Measurements from ENCODE around the gene KRT6B.
"Not testable (repeated sequence)": the region's sequence is repeated elsewhere in the genome, so short reads cannot be mapped to it uniquely, and the experiment has no call there.

KRT6B gene

GRCh38 chr12:52464897-52465296 lies 13.0 kb upstream of the KRT6B start:
- H3K4me3 ChIP-seq (ENCODE audit: low read depth, low read length) = no peak overlapping the region
- no peak for TF ChIP-seq CTCF (IDR thresholded peaks at IDR 0.05; ENCODE audit: borderline replicate concordance, insufficient read depth, low read depth, low read length)

GRCh38 chr12:52461693-52462092 lies 9.7 kb upstream of the KRT6B start:
- no peak for TF ChIP-seq CTCF (IDR thresholded peaks at IDR 0.05; ENCODE audit: borderline replicate concordance, insufficient read depth, low read depth, low read length)
- no peak overlapping the region for H3K4me3 ChIP-seq (ENCODE audit: low read depth, low read length)

GRCh38 chr12:52458861-52459260 lies 6.9 kb upstream of the KRT6B start:
- H3K4me3 ChIP-seq (ENCODE audit: low read depth, low read length) = no peak overlapping the region
- no peak for TF ChIP-seq CTCF (IDR thresholded peaks at IDR 0.05; ENCODE audit: borderline replicate concordance, insufficient read depth, low read depth, low read length)

GRCh38 chr12:52455821-52456220 lies 3.9 kb upstream of the KRT6B start:
- H3K4me3 ChIP-seq (ENCODE audit: low read depth, low read length) = no peak overlapping the region
- no peak for TF ChIP-seq CTCF (IDR thresholded peaks at IDR 0.05; ENCODE audit: borderline replicate concordance, insufficient read depth, low read depth, low read length)

GRCh38 chr12:52454411-52455201 lies 2.7 kb upstream of the KRT6B start:
- H3K4me3 ChIP-seq (ENCODE audit: low read depth, low read length) = no peak overlapping the region

GRCh38 chr12:52448228-52448627 lies 3.7 kb downstream of the KRT6B start:
- no peak for TF ChIP-seq CTCF (IDR thresholded peaks at IDR 0.05; ENCODE audit: borderline replicate concordance, insufficient read depth, low read depth, low read length)
- no peak overlapping the region for H3K4me3 ChIP-seq (ENCODE audit: low read depth, low read length)

More at GRCh38 chr12:52454411-52455201, 2.7 kb upstream of the KRT6B start:
- TF ChIP-seq CTCF (IDR thresholded peaks at IDR 0.05; ENCODE audit: borderline replicate concordance, insufficient read depth, low read depth, low read length) = no peak

GRCh38 chr12:52447196-52447595 lies 4.8 kb downstream of the KRT6B start:
- H3K4me3 ChIP-seq (ENCODE audit: low read depth, low read length) = not testable (repeated sequence)
